WTC11 (cell line): Measurements from ENCODE around the gene GRK2. TPM values are rescaled to one million over a fixed set of nuclear protein-coding genes. Genes with fewer than 3 reads are reported as not detected.

Experiments
- ATAC-seq: fragments of 200-7000 bp; cut with Tn5 transposase; 2 replicates; pipeline ENCODE4 v1.10.0; 2021; ENCODE audit warnings: mild to moderate bottlenecking, moderate library complexity
- CTCF ChIA-PET: fragments of 300-600 bp; sonication (Branson Sonifier 250); formaldehyde crosslinking; loops from one replicate; lab custom pipeline; 2021; ENCODE audit warnings: antibody characterized with exemption; lab: Charles Lee
- POLR2A ChIA-PET: fragments of 350-600 bp; sonication (Branson Sonifier 250); formaldehyde crosslinking; loops from one replicate; lab custom pipeline; 2021; ENCODE audit warnings: antibody characterized with exemption; lab: Charles Lee
- DNase-seq: peaks from one replicate; pipeline ENCODE4 v3.0.0; 2021; ENCODE audit warnings: low spot score
- H3K27ac Mint-ChIP-seq: 2 replicates; pipeline ENCODE4 v1.8.0; 2021; ENCODE audit warnings: mixed read lengths
- H3K27me3 Mint-ChIP-seq: 2 replicates; pipeline ENCODE4 v1.8.0; 2021; ENCODE audit warnings: low read depth, mild to moderate bottlenecking, moderate library complexity, mixed read lengths
- H3K36me3 Mint-ChIP-seq: 2 replicates; pipeline ENCODE4 v1.8.0; 2021; ENCODE audit warnings: mixed read lengths
- H3K4me1 Mint-ChIP-seq: 2 replicates; pipeline ENCODE4 v1.8.0; 2022; ENCODE audit warnings: mixed read lengths
- H3K4me3 Mint-ChIP-seq: 2 replicates; pipeline ENCODE4 v1.8.0; 2021; ENCODE audit warnings: mild to moderate bottlenecking, moderate library complexity, mixed read lengths
- H3K9me3 Mint-ChIP-seq: 2 replicates; pipeline ENCODE4 v1.8.0; 2021; ENCODE audit warnings: mixed read lengths
- ELF4 ChIP-seq: sonication (generic); formaldehyde crosslinking; IDR thresholded peaks from 2 replicates; pipeline ENCODE4 v1.8.1; 2022; ENCODE audit warnings: low read depth, mild to moderate bottlenecking, moderate library complexity, missing genetic modification reagents
- ESRRA ChIP-seq: sonication (generic); formaldehyde crosslinking; IDR thresholded peaks from 2 replicates; pipeline ENCODE4 v1.8.1; 2022; ENCODE audit warnings: mild to moderate bottlenecking, missing genetic modification reagents, borderline replicate concordance
- FOXJ3 ChIP-seq: sonication (generic); formaldehyde crosslinking; IDR thresholded peaks from 2 replicates; pipeline ENCODE4 v1.9.0; 2021; ENCODE audit warnings: missing genetic modification reagents, mild to moderate bottlenecking, borderline replicate concordance
- HMGXB4 ChIP-seq: sonication (generic); formaldehyde crosslinking; IDR thresholded peaks from 2 replicates; pipeline ENCODE4 v1.8.1; 2023; ENCODE audit warnings: mild to moderate bottlenecking, moderate library complexity, missing genetic modification reagents
- KAT7 ChIP-seq: sonication (generic); formaldehyde crosslinking; IDR thresholded peaks from 2 replicates; pipeline ENCODE4 v1.8.1; 2023; ENCODE audit warnings: missing genetic modification reagents, mild to moderate bottlenecking, borderline replicate concordance
- MXD4 ChIP-seq: fragments of 250-450 bp; sonication (Bioruptor Pico); IDR thresholded peaks from 2 replicates; pipeline ENCODE4 v1.8.0; 2021; ENCODE audit warnings: mild to moderate bottlenecking, moderate library complexity, borderline replicate concordance
- NFATC4 ChIP-seq: fragments of 250-450 bp; sonication (Bioruptor Pico); IDR thresholded peaks from 2 replicates; pipeline ENCODE4 v1.9.0; 2021; ENCODE audit warnings: mild to moderate bottlenecking
- NFE2L1 ChIP-seq: sonication (generic); formaldehyde crosslinking; IDR thresholded peaks from 2 replicates; pipeline ENCODE4 v1.8.1; 2023; ENCODE audit warnings: missing genetic modification reagents
- NR3C1 ChIP-seq: sonication (generic); formaldehyde crosslinking; conservative IDR thresholded peaks from 2 replicates; pipeline ENCODE4 v1.8.1; 2023; ENCODE audit warnings: low read depth, mild to moderate bottlenecking, missing genetic modification reagents
- RELA ChIP-seq: sonication (generic); formaldehyde crosslinking; IDR thresholded peaks from 2 replicates; pipeline ENCODE4 v1.8.1; 2022; ENCODE audit warnings: missing genetic modification reagents, mild to moderate bottlenecking, borderline replicate concordance
- TEAD4 ChIP-seq: sonication (generic); formaldehyde crosslinking; IDR thresholded peaks from 2 replicates; pipeline ENCODE4 v1.8.0; 2022; ENCODE audit warnings: mild to moderate bottlenecking, missing genetic modification reagents
- ZMAT4 ChIP-seq: fragments of 250-450 bp; sonication (Bioruptor Pico); IDR thresholded peaks from 2 replicates; pipeline ENCODE4 v1.9.0; 2021; ENCODE audit warnings: mild to moderate bottlenecking
- ZNF416 ChIP-seq: fragments of 250-450 bp; sonication (Bioruptor Pico); IDR thresholded peaks from 2 replicates; pipeline ENCODE4 v1.9.0; 2021; ENCODE audit warnings: mild to moderate bottlenecking, inconsistent platforms
- ZNF423 ChIP-seq: fragments of 250-450 bp; sonication (Bioruptor Pico); IDR thresholded peaks from 2 replicates; pipeline ENCODE4 v2.1.2; 2022; ENCODE audit warnings: mild to moderate bottlenecking, moderate library complexity
- ZNF425 ChIP-seq: fragments of 250-450 bp; sonication (Bioruptor Pico); conservative IDR thresholded peaks from 2 replicates; pipeline ENCODE4 v1.9.0; 2021; ENCODE audit warnings: mild to moderate bottlenecking
- total RNA-seq: library from RNA; stranded (reverse); gene quantifications from 3 replicates; pipeline ENCODE4 v1.2.3, GENCODE V29; 2021
- TF ChIP-seq, protein P1 (sequence below): sonication (generic); formaldehyde crosslinking; IDR thresholded peaks from 2 replicates; pipeline ENCODE4 v1.8.0; 2022; ENCODE audit warnings: mild to moderate bottlenecking, missing genetic modification reagents
- TF ChIP-seq, protein P2 (sequence below): sonication (generic); formaldehyde crosslinking; IDR thresholded peaks from 2 replicates; pipeline ENCODE4 v1.8.0; 2022; ENCODE audit warnings: missing genetic modification reagents
- TF ChIP-seq, protein P3 (sequence below): sonication (generic); formaldehyde crosslinking; IDR thresholded peaks from 2 replicates; pipeline ENCODE4 v1.8.1; 2022; ENCODE audit warnings: low read depth, missing genetic modification reagents, borderline replicate concordance

GRK2 gene
- total RNA-seq, 1 experiment from 2014 or later, result 68.1 TPM

DNA sequence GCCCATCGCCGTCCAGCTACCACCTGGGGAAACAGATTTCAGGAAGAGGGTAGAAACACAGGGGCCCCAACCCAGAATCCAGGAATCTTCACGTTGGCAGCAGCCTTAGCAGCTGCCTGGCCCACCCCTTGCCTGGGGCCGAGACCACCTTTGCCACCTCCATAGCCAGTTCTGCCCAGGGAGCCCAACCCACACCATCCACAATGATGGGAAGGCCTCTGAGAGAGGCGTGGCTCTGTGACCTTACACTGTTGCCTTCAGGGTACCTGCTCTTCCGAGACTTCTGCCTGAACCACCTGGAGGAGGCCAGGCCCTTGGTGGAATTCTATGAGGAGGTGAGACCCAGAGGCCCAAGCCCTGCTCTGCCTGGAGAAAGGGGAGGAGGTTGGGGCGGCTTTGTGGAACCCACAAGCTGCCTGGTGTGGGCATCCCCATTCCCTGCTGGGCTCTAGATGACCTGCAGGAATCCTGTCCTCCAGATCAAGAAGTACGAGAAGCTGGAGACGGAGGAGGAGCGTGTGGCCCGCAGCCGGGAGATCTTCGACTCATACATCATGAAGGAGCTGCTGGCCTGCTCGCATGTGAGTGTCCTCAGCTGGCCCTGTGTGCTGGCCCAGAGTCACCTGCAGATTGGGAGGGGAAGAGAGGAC is 12.8 kb downstream of the GRK2 start (continued):
- TF ChIP-seq ZMAT4 (CRISPR knock-in tag) (no peak), NR3C1 (CRISPR knock-in tag) (no peak), NFE2L1 (CRISPR knock-in tag) (no peak), NFATC4 (CRISPR knock-in tag) (no peak)

DNA sequence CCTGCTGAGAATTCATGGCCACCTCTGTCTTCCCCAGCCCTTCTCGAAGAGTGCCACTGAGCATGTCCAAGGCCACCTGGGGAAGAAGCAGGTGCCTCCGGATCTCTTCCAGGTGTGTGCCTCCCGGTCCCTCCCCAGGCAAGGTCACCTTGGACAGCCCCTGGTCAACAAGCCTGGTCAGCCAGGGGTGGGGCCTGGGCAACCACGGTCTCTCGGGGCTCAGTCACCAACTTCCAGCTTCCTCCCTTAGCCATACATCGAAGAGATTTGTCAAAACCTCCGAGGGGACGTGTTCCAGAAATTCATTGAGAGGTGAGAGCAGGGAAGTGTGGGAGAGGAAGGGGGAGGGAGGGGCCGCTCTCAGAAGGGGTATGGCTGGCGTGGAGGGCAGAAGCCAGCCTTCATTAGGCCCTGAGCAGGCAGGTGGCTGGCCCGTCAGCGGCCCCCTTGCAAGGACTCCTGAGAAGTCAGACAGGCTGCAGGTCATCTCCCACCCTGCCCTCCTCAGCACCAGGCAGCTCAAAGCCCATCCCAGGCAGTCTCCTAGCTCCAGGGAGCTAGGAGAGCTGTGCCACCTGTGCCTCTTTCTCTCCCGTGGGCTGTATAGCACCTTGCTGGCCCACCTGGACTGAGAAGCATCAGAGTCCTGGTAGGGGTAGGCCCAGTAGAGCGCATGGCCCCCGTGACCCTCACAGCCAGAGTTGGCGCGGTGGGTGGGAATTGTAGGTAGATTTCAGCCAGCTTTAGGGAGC is 13.5 kb downstream of the GRK2 start:
- ATAC-seq (no peak), DNase-seq (no peak)
- no peak overlapping the region; the same call in 1 of the 2 replicates for H3K27ac Mint-ChIP-seq
- POLR2A ChIA-PET, result no interaction called here
- peaks cover 23% of the 10 kb centered on the region for H3K4me1 Mint-ChIP-seq
- H3K4me3 Mint-ChIP-seq, result no peak overlapping the region
- H3K27me3 Mint-ChIP-seq, result no peaks in the 10 kb centered on the region
- H3K9me3 Mint-ChIP-seq, result no peaks in the 10 kb centered on the region
- TF ChIP-seq MXD4 (CRISPR knock-in tag), result no peak
- TF ChIP-seq FOXJ3 (CRISPR knock-in tag), result no peak
- TF ChIP-seq ZNF416 (CRISPR knock-in tag), result no peak
- no peak for TF ChIP-seq KAT7
- TF ChIP-seq ZNF423 (CRISPR knock-in tag), result no peak
- no peak for TF ChIP-seq HMGXB4 (CRISPR knock-in tag)
- TF ChIP-seq, protein P1, sequence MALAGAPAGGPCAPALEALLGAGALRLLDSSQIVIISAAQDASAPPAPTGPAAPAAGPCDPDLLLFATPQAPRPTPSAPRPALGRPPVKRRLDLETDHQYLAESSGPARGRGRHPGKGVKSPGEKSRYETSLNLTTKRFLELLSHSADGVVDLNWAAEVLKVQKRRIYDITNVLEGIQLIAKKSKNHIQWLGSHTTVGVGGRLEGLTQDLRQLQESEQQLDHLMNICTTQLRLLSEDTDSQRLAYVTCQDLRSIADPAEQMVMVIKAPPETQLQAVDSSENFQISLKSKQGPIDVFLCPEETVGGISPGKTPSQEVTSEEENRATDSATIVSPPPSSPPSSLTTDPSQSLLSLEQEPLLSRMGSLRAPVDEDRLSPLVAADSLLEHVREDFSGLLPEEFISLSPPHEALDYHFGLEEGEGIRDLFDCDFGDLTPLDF (CRISPR knock-in tag), result no peak
- no peak for TF ChIP-seq TEAD4 (CRISPR knock-in tag)
- no peak for TF ChIP-seq ELF4 (CRISPR knock-in tag)
- TF ChIP-seq, all 79 proteins: peak for 0
- H3K36me3 Mint-ChIP-seq, result peaks cover 18% of the 10 kb centered on the region
- CTCF ChIA-PET, result interaction anchor here (0.9 kb wide), 1 partner anchor 18 kb away, joined by 3 read pairs; no protein-coding TSS in a partner anchor

- ChIA-PET CTCF (no interaction called here), POLR2A (no interaction called here)
- no peaks in the 10 kb centered on the region for H3K9me3 Mint-ChIP-seq
- H3K4me3 Mint-ChIP-seq, result no peak overlapping the region
- H3K27me3 Mint-ChIP-seq, result no peaks in the 10 kb centered on the region
- H3K36me3 Mint-ChIP-seq, result peaks cover 18% of the 10 kb centered on the region
- ATAC-seq (no peak), DNase-seq (no peak)
- no peak overlapping the region for H3K27ac Mint-ChIP-seq
- peaks cover 23% of the 10 kb centered on the region for H3K4me1 Mint-ChIP-seq
- TF ChIP-seq RELA (CRISPR knock-in tag) (no peak), ESRRA (CRISPR knock-in tag) (no peak), ZNF425 (CRISPR knock-in tag) (no peak)
- TF ChIP-seq, protein P2, sequence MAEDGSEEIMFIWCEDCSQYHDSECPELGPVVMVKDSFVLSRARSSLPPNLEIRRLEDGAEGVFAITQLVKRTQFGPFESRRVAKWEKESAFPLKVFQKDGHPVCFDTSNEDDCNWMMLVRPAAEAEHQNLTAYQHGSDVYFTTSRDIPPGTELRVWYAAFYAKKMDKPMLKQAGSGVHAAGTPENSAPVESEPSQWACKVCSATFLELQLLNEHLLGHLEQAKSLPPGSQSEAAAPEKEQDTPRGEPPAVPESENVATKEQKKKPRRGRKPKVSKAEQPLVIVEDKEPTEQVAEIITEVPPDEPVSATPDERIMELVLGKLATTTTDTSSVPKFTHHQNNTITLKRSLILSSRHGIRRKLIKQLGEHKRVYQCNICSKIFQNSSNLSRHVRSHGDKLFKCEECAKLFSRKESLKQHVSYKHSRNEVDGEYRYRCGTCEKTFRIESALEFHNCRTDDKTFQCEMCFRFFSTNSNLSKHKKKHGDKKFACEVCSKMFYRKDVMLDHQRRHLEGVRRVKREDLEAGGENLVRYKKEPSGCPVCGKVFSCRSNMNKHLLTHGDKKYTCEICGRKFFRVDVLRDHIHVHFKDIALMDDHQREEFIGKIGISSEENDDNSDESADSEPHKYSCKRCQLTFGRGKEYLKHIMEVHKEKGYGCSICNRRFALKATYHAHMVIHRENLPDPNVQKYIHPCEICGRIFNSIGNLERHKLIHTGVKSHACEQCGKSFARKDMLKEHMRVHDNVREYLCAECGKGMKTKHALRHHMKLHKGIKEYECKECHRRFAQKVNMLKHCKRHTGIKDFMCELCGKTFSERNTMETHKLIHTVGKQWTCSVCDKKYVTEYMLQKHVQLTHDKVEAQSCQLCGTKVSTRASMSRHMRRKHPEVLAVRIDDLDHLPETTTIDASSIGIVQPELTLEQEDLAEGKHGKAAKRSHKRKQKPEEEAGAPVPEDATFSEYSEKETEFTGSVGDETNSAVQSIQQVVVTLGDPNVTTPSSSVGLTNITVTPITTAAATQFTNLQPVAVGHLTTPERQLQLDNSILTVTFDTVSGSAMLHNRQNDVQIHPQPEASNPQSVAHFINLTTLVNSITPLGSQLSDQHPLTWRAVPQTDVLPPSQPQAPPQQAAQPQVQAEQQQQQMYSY (CRISPR knock-in tag), result no peak
- TF ChIP-seq, protein P3, sequence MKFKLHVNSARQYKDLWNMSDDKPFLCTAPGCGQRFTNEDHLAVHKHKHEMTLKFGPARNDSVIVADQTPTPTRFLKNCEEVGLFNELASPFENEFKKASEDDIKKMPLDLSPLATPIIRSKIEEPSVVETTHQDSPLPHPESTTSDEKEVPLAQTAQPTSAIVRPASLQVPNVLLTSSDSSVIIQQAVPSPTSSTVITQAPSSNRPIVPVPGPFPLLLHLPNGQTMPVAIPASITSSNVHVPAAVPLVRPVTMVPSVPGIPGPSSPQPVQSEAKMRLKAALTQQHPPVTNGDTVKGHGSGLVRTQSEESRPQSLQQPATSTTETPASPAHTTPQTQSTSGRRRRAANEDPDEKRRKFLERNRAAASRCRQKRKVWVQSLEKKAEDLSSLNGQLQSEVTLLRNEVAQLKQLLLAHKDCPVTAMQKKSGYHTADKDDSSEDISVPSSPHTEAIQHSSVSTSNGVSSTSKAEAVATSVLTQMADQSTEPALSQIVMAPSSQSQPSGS (CRISPR knock-in tag), result no peak
Measured at GRCh38 chr11:67280341-67280787, 14.1 kb downstream of the GRK2 start.
